GM18502 (cell line): Measurements from ENCODE around the gene NFKB1.

Source experiments
- ATAC-seq: cut with Tn5 transposase; IDR thresholded peaks from one replicate; pipeline ENCODE4 v1.9.1; 2021; ENCODE audit warnings: mild to moderate bottlenecking; ENCODE audit not compliant: unreplicated experiment, poor library complexity

Gene NFKB1

DNA sequence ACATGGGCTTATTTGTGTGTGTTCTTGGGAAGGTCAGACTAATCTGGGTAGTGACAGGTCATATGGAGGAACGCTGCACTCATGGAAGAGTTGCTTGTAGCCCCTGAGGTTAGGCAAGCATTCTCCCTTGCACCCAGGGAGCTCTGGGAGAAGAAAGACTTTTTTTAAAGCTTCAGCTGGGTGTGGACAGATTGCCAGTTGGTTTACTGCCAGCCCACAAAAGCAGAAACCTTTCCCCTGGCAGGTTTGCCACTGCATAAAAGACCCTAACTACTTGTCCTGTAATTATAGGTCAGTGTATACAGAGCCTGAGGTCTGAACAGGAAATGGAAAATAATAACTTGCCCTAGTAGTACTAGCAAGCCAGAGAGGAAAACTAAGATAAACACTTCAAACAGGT is 7.4 kb upstream of the NFKB1 start:
- ATAC-seq: peak; percentile 49

DNA sequence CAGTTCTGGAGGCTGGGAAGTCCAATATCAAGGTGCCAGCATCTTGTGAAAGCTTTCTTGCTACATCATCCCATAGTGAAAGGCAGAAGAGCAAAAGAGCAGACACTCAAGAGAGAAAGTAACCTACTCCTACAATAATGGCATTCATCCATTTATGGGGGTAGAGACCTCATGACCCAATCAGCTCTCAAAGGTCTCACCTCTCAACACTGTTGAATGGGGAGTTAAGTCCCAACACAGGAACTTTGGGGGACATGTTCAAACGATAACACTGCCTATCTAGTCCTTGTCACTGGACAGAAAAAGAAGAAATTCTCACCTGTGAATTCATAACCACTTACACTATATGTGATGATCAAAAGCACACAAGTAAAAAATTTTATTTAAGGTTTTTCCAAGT is 6.6 kb upstream of the NFKB1 start:
- ATAC-seq: no peak

DNA sequence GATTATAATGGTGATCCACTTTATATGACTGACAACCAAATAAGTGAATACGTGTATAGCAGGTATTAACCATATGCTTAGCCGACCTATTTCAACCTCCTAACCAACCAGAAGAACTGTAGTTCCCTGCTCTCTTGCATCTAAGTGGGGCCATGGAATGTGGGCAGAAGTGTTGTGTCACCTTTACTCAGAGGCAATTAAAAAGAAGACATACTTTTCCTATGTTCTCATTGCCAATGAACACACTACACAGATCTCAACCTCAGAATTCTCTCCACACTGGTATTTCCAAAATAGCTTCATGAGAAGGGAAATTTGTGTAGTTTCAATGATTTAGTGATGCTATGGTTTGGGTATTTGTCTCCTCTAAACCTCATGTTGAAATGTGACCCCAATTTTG is 3.2 kb upstream of the NFKB1 start:
- no peak for ATAC-seq

DNA sequence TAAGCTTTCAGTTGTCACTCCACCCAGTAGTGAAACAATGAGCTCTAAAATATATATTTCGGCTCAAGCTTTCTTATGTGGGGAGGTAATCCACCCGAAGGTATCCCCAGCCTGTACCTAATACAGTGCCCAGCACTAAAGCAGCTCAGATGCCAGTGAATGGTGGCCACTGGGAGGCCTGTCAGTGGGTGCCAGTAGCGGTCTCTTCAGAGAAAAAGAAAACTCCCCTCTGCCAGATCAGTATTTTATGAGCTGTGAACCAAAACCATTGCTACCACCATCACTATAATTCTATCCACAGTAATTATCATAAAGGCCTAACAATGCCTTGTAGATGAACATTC is 835 bp upstream of the NFKB1 start:
- peak; percentile 24 for ATAC-seq

DNA sequence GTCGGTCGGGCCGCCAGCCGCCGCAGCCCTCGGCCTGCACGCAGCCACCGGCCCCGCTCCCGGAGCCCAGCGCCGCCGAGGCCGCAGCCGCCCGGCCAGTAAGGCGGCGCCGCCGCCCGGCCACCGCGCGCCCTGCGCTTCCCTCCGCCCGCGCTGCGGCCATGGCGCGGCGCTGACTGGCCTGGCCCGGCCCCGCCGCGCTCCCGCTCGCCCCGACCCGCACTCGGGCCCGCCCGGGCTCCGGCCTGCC is 213 bp downstream of the NFKB1 start:
- peak; percentile 38 for ATAC-seq

DNA sequence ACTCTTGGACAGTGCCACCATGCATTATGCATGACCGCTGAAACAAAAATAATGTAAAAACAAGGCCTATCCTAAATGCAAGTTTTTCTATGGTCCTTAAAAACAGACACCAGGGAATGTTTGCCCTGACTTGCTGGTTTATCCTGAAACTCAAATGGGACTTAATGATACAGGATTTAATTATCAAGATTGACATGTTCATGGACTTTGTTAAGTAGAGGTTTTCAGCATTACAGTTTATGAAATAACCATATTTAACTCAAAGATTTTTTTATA is 1.3 kb downstream of the NFKB1 start:
- no peak for ATAC-seq

DNA sequence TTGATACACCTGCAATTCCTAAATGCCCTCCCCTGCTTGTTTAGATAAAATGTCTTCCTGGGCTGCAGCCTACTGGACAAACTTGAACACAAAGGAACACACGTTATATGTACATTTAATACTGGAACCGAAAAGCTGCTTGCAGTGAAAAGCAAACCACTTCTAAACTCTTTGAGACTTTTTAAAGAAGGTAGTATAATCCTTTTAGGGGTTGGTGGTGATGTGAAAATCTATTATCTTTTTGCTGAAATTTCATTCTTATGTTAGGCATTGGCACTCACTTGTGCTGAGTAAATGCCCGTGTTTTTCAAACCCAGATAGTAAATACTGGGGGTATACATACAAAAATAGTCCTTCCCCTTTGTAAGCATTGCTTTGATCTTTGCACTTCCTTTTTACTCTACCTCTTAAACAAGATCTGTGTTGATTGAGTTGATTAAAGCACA is 2.2 kb downstream of the NFKB1 start:
- ATAC-seq: no peak

DNA sequence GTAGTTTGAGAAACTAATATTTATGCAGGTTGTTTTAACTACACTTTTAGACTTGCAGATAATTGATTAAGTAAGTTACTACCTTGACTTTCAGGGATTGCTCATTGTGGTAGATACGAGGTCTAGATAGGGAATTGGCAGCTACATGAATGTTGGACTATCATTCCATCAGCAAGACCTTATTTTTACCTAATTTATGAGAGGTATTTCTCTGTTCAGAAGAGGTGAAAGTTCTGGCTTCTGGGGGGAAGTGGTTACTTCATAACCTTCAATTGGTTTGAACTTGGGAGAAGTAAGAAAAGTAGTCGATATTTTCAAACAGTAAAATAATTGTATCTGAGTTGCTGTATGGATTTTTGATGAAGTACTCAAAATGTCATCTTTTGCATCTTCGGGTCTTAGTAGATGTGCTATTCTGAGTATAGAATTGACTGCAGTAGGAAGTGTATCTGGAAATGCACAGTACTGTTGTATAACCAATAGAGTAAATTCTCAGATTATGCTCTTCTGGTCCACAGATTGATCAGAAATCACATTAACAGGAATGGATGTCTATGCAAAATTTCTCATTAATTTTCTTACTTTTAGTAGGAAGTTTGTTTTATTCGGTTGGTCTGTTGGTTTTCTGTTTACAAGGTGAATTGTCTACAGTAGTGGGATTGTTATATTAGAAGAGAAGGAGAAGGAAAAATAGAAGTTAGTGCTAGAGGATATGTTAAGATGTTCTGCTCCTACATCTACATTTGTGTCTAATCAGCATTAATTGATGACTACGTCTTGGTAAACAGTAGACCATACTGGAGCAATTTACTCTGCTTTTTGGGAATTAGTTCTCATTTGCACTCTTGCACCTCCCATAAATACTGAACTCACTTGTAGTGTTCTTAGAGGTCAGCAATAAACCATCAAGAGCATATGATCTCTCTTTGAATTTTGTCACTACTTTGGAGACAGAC is 3.0 kb downstream of the NFKB1 start:
- no peak for ATAC-seq

DNA sequence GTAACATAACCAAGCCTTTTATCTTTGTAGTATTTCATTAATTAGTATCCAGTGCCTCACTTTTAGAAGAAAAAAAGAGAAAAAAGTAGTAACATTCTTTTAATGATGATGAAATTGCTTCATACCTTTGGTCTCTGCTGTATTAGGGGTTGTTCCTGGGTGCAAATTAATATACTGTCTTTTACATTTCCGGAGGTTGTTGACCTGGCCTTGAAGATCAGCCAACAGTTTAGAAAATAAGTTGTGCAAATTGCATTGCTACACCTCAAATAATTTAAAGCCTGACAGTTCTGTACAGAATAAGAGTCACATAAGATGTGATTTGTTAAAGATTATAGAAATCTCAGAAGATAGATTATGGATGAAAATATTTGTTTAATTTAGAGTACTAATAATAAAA is 3.8 kb downstream of the NFKB1 start:
- no peak for ATAC-seq

DNA sequence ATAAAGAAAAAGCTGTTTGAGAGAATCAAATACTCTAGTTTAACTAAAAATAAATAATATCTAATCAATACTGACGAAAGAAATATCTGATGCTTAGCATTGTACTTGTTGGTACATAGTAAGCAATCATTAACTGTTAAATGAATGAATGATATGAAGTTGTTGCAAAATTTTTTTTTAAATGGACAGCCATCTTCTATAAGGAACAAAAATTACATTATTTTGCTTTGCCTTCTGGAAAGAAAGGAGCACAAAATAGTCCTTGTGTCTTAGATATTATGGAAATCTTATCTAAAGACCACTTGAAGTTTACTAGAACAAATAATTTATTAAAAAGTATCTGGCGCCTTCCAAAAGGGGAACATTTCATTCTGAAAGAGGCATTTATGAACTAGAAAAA is 4.5 kb downstream of the NFKB1 start:
- no peak for ATAC-seq

DNA sequence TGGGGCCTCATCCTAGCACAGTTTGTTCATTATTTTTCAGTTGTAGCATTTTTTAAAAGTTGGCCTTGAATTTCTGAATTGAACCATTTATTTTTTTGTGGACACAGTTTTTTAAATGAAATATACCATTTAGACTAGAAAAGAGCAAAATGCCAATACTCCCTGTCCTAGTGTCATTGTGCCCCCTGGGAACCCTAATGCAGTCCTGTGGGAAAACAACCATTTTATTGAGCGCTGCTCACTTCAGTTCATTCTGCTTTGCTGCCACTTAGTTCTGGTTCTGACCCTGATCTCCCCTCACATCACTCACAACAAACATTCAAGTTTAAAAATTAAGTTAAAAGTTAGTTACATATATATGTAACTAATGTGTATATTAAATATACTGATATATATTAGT is 5.4 kb downstream of the NFKB1 start:
- ATAC-seq: no peak

DNA sequence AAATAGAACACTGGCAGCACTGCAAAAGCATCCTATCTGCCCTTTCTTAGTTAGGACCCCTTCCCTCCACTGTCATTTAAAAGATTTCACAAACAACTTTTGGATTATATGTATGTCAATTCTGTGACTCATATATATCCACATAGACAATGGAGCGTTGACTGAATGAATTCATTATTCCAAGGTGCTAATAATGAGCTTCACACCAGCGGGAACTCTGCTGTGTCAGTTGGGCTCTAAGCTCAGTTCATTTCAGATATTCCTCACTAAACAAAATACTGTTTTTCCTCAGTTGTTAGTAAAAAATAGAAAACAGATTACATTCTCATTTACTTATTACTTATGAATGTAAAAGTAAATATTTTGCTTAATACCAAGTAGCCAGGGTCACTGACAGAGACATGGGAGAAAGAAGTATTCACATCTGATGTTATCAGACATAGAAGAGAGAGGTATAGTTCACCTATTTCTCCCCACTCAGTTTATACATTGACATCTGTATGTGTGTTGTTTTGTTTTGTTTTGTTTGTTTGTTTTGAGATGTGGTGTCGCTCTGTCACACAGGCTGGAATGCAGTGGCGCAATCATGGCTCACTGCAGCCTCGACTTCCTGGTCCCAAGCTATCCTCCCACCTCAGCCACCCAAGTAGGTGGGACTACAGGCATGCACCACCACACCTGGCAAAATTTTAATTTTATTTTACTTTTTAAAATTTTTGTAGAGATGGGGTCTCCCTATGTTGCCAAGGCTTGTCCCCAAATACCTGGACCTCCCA is 10.9 kb downstream of the NFKB1 start:
- ATAC-seq: no peak

DNA sequence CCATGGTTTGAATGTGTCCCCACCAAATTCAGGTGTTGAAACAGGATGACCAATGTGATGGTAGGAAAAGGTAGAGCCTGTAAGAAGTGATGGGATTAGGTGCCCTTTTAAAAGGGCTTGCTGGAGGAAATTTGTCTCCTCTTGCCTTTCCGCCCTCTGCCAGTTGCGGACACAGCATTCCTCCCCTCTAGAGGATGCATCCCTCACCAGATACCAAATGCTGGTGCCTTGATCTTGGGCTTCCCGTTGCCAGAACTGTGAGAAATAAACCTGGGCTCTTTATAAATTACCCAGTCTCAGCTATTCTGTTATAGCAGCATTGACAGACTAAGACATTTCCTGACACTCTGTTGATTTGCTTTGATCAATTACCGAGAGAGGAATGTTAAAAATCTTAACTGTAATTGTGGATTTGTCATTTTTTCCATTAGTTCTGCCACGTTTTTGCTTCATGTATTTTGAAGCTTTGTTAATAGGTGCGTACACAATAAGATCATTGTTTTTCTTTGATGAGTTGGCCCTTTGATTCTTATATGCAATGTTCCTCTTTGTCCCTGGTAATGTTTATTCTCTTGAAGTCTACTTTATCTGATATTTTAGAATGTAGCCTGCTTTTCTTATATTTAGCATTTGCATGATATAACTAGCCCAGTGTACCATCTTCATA is 13.3 kb downstream of the NFKB1 start:
- no peak for ATAC-seq

DNA sequence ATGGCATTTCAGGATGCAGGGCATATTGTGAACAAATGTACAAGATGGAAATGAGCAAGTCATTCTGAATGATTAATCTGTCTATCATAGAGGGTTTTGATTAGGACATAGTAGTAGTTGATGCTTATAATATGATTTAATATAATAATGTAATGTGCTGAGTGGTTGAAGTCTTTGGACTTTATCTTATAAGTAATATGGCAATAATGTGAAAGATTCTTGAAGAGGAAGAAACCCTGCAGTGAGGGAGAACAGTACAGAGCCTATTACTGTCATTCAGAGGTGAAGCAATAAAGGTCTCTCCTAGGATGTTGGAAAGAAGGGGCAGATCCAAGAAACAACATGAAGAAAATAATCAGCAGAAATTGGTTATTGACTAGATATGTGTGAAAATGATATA is 16.6 kb downstream of the NFKB1 start:
- no peak for ATAC-seq

DNA sequence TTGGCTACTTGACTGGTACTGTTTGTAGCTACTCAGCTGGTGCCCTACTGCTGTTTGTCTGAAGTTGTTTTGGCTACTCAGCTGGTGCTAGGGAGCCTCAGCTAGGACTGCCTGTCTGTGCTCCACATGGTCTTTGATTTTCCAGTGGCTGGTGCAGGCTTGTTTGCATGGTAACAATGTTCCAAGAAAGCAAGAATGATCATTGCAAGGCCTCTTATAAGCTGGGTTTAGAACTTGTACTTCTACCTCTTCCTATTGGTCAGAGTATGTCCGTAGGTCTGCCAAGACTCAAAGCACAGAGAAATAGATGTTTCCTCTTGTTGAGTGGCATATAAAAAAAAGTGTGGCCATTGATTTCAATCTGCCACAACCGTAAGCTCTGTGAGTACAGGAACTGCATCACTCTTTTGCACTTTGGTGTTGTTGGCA is 17.6 kb downstream of the NFKB1 start:
- no peak for ATAC-seq

DNA sequence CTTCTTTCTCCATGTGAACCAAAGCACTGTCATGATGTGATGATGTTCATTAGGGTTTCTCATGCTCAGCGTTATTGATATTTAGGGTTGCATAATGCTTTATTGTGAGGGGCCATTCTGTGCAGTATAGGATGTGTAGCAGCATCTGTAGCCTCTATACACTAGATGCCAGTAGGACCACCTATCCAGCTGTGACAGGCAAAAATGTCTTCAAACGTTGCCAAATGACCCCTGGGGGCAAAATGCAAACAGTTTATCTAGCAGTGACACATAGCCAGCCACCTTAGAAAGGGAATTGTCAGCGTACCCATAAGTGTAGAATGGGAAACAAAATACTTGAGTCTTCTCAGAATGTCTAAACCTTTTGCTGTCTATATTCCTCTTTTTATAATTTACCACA is 18.8 kb downstream of the NFKB1 start:
- ATAC-seq: no peak

DNA sequence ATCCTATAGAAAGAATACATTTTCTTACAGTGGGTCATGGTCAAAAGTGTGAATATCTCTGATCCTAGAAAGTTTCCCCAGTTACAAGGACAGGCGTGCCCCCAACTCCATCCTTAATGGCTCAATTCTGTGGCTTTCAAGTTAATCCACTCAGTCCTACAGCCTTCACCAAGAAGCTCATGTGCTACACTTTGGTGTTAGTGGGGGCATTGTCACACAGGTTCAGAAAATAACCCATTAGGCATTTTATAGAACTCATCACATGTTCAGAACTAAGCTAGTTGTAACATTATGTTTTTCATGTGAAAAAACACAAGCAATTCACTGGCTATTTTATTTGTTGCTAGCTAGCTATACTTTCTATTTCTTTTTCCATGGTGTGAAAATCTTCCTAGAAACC is 20.4 kb downstream of the NFKB1 start:
- no peak for ATAC-seq

DNA sequence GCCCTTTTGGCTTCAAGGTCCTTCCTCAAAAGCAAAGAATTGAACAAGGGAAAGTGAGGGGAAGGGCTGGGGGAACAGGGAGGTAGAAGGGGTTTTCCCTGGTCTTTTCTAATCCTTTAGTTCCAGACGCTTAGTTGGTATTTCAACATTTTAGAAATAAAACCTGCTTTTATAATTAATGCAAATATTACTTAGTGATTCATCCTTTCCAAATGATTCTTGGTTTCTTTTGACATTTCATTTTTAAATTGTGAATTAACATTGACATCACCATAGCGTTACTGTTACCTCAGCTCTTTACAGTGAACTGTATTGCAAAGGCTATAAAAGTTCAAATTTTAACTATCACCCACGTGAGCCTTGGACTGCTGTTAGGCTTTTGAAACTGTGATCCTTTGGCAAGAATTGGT is 20.9 kb downstream of the NFKB1 start:
- ATAC-seq: no peak

DNA sequence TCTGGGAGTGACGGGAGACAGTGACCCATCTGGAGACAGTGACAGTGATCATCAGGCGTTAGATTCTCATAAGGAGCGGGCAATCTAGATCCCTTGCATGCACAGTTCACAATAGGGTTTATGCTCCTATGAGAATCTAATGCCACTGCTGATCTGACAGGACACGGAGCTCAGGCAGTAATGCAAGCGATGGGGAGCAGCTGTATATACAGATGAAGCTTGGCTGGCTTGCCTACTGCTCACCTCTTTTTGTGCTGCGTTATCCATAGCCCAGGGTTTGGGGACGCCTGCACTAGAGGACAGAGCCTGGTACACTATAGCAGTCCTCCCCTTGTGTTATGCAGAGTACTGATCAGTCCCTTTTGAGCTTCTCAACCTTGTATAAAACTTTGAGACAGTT is 23.5 kb downstream of the NFKB1 start:
- no peak for ATAC-seq

DNA sequence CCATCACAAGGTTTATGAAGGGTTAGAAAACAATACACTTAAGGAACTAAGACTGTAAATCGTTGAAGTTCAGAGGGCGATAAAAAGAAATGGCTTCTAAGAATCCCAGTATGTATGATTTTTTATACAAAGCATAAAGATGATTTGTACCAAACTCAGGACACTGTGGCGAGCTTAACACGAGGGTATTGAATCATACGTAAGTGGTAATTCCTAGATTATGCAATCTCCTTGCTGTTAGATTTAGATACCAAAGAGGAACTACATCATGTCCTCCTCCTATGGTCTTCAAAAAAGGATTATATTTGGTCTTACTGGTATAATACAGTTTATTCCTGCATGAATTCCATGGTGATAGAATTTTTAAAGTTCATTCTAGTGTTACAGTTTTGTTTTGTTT is 23.9 kb downstream of the NFKB1 start:
- no peak for ATAC-seq

DNA sequence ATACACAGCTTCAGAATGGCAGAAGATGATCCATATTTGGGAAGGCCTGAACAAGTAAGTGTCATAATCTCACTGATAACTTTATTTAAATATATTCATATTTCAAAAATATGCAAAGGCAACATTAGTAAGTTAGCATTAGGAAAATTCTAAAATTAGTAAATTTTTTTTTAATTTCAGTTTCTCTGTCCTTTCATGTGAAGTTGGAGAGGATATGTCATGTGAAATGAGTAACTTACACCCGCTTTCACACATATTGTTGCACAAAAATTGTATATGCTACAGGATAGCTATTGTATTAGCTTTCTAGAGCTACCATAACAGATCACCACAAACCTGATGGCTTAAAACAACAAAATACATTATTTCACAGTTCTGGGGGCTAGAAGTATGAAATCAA is 24.3 kb downstream of the NFKB1 start:
- no peak for ATAC-seq

DNA sequence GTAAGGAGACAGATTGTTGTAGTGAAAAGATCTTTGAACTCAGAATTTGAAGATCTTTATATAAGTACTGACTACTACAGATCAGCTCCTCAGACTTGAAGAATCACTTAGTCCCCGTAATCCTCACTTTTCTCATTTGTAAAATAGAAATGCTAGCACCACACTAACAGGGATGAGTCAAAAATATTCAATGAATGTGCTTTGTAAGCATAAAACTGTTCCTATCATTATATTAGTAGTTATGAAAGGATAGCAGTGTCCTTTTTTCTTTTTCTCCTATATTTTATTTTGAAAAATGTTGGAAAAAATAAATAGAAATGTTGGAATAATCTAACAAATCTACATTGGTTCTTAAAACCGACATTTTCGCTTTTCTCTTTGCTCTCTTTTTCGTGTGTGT is 25.4 kb downstream of the NFKB1 start:
- ATAC-seq: no peak
